GM18858 (cell line): Measurements from ENCODE around the gene GATAD1.
"Not testable (repeated sequence)": the region's sequence is repeated elsewhere in the genome, so short reads cannot be mapped to it uniquely, and the experiment has no call there.

Source experiments
- ATAC-seq: cut with Tn5 transposase; IDR thresholded peaks from one replicate; pipeline ENCODE4 v1.9.1; 2021; ENCODE audit not compliant: unreplicated experiment

GATAD1 gene

DNA sequence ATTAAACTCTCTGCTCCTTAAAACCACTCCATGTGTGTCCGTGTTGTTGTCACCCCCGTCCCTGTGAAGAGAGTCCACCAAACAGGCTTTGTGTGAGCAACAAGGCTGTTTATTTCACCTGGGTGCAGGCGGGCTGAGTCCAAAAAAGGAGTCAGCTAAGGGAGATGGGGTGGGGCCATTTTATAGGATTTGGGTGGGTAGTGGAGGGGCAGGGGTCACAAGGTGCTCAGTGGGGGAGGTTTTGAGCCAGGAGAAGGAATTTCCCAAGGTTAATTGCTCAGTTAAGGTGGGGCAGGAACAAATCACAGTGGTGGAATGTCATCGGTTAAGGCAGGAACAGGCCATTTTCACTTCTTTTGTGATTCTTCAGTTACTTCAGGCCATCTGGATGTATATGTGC is 31.9 kb downstream of the GATAD1 start:
- not testable (repeated sequence) for ATAC-seq

DNA sequence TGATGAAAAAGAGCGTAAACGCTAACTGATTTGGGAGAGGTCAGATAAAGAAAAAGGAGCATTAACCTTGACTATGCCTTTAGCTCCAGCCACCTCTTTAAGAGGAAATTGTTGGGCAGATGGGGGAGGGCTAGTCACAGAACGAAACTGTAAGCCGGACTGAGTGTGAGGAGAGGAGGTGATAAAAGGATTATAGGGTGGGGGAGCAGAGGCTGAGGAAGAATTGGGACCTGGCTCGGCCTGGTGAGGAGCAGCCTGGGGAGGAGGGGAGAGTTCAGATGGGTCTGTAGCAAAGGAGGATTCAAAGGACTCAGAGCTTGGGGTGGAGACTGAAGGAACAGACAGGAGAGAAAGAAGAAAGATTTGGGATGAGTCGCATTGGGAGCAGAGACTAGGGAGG is 36.3 kb downstream of the GATAD1 start:
- not testable (repeated sequence) for ATAC-seq

DNA sequence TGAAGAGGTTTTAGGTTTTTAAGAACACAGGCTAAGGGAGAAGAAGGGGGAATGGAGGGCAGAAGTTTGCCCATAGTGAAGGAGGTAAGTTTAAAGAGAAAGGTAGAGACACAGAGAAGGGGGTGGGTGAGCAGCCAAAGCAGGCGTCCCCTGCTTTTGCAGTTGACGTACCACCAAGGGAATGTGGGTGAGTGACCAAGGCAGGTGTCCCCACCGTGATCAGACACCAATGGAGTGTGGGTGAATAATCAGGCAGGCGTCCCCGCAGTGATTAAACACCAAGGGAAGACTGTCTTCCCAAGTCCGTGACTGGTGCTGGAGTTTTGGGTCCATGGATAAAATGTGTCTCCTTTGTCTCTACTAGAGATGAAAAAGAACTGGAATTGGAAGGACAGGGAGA is 36.9 kb downstream of the GATAD1 start:
- not testable (repeated sequence) for ATAC-seq

DNA sequence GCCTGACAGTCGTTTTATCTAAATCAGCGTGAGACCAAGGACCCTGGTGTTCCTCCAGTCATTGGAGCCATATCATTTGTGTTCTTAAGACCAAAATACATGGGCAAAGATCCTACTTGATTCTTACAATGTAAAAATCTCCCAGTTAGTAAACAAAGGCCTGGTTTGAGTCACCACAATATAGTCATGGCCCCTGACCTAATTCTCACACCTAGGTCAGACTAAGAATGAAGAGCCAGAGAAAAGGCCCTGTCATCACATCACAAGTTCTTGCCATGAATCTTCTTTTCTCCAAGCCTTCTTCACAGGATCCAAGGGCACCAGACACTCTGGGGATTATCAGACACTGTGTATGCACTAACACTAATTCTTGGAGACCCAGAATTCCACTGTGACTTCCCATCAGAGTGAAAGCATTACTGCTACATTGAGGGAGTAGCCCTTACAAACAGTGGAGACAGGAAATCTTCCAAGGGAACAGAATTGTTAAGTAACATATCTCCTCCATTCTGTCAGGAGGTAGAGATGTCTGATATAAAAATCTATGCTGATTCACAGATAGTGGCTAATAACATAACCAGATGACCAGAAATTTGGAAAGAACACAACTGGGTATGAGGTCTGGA is 38.1 kb downstream of the GATAD1 start:
- ATAC-seq: no peak

DNA sequence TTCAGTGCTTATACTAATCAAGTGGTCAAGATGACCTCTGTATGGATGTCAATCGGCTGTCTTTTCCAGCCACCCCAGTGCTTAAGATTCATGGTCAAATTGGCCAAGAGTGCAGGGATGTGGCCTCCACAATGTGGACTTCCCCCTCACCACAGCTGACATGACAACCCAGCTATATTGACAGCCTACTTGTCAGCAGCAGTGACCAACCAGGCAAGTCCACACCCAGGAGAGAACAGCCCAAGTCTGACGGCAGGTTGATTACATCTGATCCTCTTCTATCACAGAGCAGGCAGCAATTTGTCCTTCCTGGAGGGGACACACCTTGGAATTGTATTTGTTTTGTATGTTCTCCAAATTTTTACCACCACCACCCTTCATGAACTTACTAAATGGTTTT is 38.7 kb downstream of the GATAD1 start:
- ATAC-seq: no peak

DNA sequence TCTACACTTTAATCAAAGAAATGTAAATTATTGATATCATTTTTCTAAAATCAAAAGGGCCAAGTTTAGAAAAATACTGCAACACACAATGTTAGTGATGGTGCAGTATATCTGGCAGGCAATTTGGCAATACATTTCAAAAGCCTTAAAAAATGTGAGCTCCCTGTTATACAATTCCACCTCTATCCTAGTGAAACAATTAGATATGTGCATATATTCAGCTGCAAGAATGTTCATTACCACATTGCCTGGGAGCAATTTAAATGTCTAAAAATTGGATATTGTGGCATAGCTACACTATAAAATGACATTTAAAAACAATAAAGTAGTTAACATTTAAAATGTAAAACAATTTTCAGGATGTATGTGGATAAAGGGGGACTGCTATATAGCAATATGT is 40.5 kb downstream of the GATAD1 start:
- ATAC-seq: no peak

DNA sequence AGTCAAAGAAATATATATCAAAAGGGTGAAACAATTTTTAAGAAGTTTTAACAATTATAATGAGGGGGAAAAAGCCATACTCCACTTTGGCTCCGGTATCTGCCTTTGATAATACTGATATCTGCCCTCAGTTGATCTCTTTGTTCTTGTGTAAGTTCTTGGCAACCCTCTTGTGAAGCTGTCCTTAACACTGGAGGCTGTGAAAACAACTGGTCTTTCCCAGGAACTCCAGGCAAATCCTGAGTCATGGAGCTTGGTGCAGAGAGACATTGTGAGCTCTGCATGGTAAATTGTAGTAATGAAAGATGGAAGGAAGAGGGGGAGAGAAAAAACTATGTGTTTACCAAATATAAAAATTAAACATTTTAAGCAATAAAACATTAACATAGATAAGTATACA is 42.4 kb downstream of the GATAD1 start:
- ATAC-seq: no peak

DNA sequence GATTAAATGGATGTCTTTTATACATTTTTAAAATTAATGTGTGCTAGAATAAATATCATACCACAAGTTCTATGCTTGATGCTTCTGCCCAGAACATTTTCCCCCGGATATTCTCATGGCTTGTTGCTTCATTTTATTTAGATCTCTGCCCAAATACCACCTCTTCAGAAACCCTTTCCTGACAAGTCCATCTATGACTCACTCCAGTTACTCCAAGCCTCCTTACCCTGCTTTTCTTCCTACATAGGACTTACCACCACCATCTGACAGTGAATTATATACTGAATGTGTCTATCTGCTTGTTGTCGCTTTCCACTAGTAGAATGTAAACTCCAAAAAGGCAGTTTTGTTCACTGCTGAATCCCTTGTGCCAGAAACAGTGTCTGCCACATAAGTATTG is 49.6 kb downstream of the GATAD1 start:
- no peak for ATAC-seq

DNA sequence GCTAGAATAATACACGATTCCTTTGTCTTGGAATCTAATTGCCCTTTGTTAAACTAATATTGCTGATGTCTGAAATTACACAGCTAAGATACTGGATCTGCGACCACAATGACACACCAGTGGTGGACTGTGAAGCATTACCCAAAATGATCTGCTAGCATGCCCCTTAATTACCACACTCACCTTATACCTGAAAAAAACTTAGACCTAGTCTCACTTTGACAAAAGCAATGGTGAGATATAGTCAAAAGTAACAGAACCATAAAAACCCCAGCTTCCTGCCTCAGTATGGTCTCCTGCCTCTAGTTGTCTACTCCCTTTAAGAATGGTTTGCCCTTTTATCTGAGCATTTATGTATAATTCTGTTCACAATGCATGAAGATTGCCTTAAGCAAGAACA is 51.3 kb downstream of the GATAD1 start:
- ATAC-seq: no peak

DNA sequence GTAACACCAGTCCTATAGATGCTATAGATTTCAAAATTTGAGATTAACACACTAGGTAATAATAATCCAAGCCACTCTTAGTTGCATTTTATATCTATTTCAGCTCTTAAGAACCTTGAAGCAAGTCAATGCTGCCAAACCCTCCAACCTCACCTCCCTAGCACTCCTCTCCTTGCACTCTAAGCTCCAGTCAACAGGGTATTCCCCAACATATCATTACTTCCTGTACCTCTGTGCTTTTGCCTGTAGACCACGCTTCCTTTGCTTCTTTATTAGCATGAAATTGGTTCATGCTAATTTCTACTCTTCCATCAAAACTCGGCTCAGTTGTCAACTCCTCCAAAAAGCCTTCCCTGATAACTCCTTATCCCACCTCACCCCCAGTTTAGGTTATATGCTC is 56.5 kb downstream of the GATAD1 start:
- no peak for ATAC-seq

DNA sequence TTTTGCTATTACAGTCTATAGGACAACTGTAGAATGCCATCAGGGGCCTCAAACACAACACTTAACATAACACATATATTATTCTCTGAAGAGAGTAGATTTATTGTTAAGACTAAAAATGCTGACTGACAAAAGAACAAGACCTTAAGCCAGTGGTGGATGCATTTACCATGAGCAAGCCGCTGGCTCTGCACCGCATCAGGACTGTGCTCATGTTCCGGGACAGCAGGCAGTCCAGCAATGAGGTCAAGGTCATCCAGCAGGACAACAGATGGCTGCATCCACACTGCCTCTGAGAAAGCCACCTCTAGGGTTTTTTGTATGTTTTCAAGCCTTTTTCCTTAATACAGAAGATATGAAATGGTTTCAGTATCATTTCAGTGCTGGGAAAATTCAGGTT is 57.3 kb downstream of the GATAD1 start:
- ATAC-seq: no peak

DNA sequence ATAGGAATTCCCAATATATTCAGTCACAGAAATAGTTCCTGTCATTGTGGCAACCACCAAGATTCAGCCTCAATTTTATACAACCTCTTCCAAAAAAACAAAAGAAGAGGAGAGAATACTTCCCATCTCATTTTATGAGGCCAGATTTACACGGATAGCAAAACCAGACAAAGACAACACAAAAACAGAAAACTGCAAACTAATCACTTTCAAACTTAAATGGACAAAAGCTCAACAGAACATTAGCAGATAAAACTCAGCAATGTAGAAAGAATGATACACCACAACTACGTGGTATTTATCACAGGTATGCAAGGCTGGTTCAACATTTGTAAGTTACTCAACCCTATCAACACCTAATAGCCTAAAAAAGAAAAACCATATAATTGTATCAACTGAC is 59.1 kb downstream of the GATAD1 start:
- ATAC-seq: no peak

DNA sequence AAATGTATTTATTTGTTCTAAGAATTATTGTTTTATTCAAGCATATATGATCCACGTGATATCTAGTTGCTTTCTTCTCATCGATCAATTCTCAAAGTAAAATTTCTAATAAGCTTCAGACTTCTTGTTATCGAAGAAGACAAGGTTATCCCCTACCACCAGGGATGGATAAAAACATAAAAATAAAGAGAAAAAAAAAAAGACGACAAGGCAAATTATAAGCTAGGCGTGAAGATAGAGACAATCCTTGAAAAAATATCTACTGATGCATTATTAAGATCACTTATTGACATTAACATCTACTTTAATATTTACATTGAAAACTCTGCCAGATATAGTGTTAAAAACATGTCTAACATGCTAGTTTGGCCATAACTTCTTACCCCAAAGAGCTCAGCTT is 61.7 kb downstream of the GATAD1 start:
- ATAC-seq: no peak
